OCI-LY1 (cell line): ENCODE results near the gene HAS3.

Experiments
- H2AFZ ChIP-seq: fragments of 200-600 bp; sonication (generic), shearing (Covaris generic); 2 replicates; pipeline ENCODE4 v1.6.0; 2014; ENCODE audit warnings: antibody characterized with exemption, mild to moderate bottlenecking, low read length
- H3F3A ChIP-seq: fragments of 200-600 bp; sonication (generic), shearing (Covaris generic); 2 replicates; pipeline ENCODE4 v1.6.0; 2014; ENCODE audit warnings: mild to moderate bottlenecking, antibody characterized with exemption, low read length, moderate library complexity; ENCODE audit not compliant: insufficient read depth
- H3K27ac ChIP-seq: fragments of 200-600 bp; sonication (generic); 2 replicates; pipeline ENCODE4 v1.5.1; 2014; ENCODE audit warnings: low read length, mixed run types, mild to moderate bottlenecking, low read depth; ENCODE audit not compliant: poor library complexity, severe bottlenecking
- H3K27me3 ChIP-seq: fragments of 200-600 bp; sonication (generic); 2 replicates; pipeline ENCODE4 v1.6.0; 2014; ENCODE audit warnings: antibody characterized with exemption, mild to moderate bottlenecking, low read length, moderate library complexity; ENCODE audit not compliant: insufficient read depth
- H3K36me3 ChIP-seq: fragments of 200-600 bp; sonication (generic); 2 replicates; pipeline ENCODE4 v1.6.1; 2014; ENCODE audit warnings: mild to moderate bottlenecking, antibody characterized with exemption, low read length, moderate library complexity, mixed read lengths; ENCODE audit not compliant: insufficient read depth
- H3K4me1 ChIP-seq: fragments of 200-600 bp; sonication (generic); 2 replicates; pipeline ENCODE4 v1.5.1; 2014; ENCODE audit warnings: mild to moderate bottlenecking, low read length, moderate library complexity; ENCODE audit not compliant: insufficient read depth, severe bottlenecking
- H3K4me2 ChIP-seq: fragments of 200-600 bp; sonication (generic), shearing (Covaris generic); 2 replicates; pipeline ENCODE4 v1.6.1; 2014; ENCODE audit warnings: low read length
- H3K4me3 ChIP-seq: fragments of 200-600 bp; sonication (generic); 2 replicates; pipeline ENCODE4 v1.5.1; 2014; ENCODE audit warnings: low read length, low read depth, mild to moderate bottlenecking, mixed read lengths; ENCODE audit not compliant: poor library complexity, severe bottlenecking
- H3K79me2 ChIP-seq: fragments of 200-600 bp; shearing (Covaris generic); 2 replicates; pipeline ENCODE4 v1.6.1; 2016; ENCODE audit warnings: mixed run types, low read length, mixed read lengths; ENCODE audit not compliant: insufficient read depth
- H3K9ac ChIP-seq: fragments of 200-600 bp; sonication (generic), shearing (Covaris generic); 2 replicates; pipeline ENCODE4 v1.6.1; 2014; ENCODE audit warnings: mild to moderate bottlenecking, low read length, mixed read lengths
- H3K9me2 ChIP-seq: fragments of 200-600 bp; sonication (generic), shearing (Covaris generic); 2 replicates; pipeline ENCODE4 v1.6.1; 2014; ENCODE audit warnings: low read depth, mild to moderate bottlenecking, low read length, mixed read lengths
- H3K9me3 ChIP-seq: fragments of 200-600 bp; shearing (Covaris generic); 2 replicates; pipeline ENCODE4 v1.6.1; 2014; ENCODE audit warnings: low read length, mixed read lengths
- H4K20me1 ChIP-seq: fragments of 200-600 bp; sonication (generic), shearing (Covaris generic); 2 replicates; pipeline ENCODE4 v1.6.0; 2016; ENCODE audit warnings: mild to moderate bottlenecking, low read length; ENCODE audit not compliant: insufficient read depth
- EZH2 ChIP-seq: fragments of 200-600 bp; sonication (generic), shearing (Covaris generic); IDR thresholded peaks from 2 replicates; pipeline ENCODE4 v1.8.0; 2017; ENCODE audit warnings: borderline replicate concordance, mixed run types, mild to moderate bottlenecking, antibody characterized with exemption, low read length, moderate library complexity, mixed read lengths
- TF ChIP-seq, protein P1 (sequence below): fragments of 200-600 bp; sonication (generic), shearing (Covaris generic); IDR thresholded peaks from 2 replicates; pipeline ENCODE4 v1.5.1; 2017; ENCODE audit warnings: mild to moderate bottlenecking, antibody characterized with exemption, low read length, moderate library complexity, mixed read lengths

The HAS3 gene

DNA sequence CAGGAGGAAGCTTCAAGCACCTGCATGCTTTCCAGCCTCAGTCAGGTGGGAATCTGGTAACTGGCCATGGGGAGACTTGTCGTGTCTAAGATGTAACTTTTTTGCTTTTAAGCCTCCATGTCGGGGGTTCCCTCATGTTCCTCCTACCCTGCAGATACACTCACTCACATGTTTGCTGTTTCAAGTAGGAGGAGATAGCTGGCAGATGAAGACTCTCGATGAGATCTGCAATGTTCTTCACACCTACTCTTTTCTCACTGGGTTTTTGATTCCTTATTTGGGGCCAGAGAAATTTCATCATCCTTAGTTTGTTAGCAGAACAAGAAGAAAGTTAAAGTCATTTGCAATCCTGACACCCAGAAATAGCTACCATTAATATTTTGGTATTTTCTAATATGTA is 51.7 kb downstream of the HAS3 start:
- no peak overlapping the region for H3K27ac ChIP-seq
- TF ChIP-seq, protein P1, sequence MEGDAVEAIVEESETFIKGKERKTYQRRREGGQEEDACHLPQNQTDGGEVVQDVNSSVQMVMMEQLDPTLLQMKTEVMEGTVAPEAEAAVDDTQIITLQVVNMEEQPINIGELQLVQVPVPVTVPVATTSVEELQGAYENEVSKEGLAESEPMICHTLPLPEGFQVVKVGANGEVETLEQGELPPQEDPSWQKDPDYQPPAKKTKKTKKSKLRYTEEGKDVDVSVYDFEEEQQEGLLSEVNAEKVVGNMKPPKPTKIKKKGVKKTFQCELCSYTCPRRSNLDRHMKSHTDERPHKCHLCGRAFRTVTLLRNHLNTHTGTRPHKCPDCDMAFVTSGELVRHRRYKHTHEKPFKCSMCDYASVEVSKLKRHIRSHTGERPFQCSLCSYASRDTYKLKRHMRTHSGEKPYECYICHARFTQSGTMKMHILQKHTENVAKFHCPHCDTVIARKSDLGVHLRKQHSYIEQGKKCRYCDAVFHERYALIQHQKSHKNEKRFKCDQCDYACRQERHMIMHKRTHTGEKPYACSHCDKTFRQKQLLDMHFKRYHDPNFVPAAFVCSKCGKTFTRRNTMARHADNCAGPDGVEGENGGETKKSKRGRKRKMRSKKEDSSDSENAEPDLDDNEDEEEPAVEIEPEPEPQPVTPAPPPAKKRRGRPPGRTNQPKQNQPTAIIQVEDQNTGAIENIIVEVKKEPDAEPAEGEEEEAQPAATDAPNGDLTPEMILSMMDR, result no peak
- TF ChIP-seq EZH2, result no peak
- no peak overlapping the region for H3K9ac ChIP-seq
- no peaks in the 10 kb centered on the region for H4K20me1 ChIP-seq
- H3F3A ChIP-seq, result no peaks in the 10 kb centered on the region
- no peak overlapping the region for H3K4me2 ChIP-seq
- H3K4me3 ChIP-seq, result no peak overlapping the region
- H3K9me2 ChIP-seq, result no peaks in the 10 kb centered on the region
- no peaks in the 10 kb centered on the region for H3K79me2 ChIP-seq
- no peak overlapping the region for H2AFZ ChIP-seq
- H3K36me3 ChIP-seq, result peaks cover 85% of the 10 kb centered on the region
- no peaks in the 10 kb centered on the region for H3K27me3 ChIP-seq
- H3K4me1 ChIP-seq, result no peaks in the 10 kb centered on the region
- no peaks in the 10 kb centered on the region for H3K9me3 ChIP-seq

DNA sequence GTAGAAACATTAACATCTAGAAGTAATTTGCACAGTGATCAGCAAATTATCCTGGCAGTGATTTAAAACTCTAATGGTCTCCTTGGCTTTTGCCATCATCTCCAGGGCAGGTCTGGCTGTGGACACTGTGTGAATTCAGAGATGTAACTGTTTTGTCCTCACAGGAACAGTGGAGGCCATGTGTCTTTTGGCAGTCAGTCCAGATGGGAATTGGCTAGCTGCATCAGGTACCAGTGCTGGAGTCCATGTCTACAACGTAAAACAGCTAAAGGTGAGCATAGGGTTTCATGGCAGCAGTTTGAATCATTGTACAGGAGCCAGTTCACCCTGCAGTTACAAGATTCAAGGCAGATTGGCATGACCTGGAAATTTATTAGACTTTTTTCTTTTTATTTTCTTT is 54.7 kb downstream of the HAS3 start:
- H3K27ac ChIP-seq, result no peak overlapping the region
- H3K9ac ChIP-seq, result no peak overlapping the region
- H2AFZ ChIP-seq, result no peak overlapping the region
- no peak for TF ChIP-seq EZH2
- TF ChIP-seq, protein P1, result no peak
- H3K9me3 ChIP-seq, result no peaks in the 10 kb centered on the region
- H3K27me3 ChIP-seq, result no peaks in the 10 kb centered on the region
- no peaks in the 10 kb centered on the region for H3K79me2 ChIP-seq
- H3K36me3 ChIP-seq, result peaks cover 83% of the 10 kb centered on the region
- H3K4me3 ChIP-seq, result no peak overlapping the region
- H3K4me2 ChIP-seq, result no peak overlapping the region
- H3F3A ChIP-seq, result no peaks in the 10 kb centered on the region
- no peaks in the 10 kb centered on the region for H3K9me2 ChIP-seq
- H3K4me1 ChIP-seq, result no peaks in the 10 kb centered on the region
- H4K20me1 ChIP-seq, result no peaks in the 10 kb centered on the region

DNA sequence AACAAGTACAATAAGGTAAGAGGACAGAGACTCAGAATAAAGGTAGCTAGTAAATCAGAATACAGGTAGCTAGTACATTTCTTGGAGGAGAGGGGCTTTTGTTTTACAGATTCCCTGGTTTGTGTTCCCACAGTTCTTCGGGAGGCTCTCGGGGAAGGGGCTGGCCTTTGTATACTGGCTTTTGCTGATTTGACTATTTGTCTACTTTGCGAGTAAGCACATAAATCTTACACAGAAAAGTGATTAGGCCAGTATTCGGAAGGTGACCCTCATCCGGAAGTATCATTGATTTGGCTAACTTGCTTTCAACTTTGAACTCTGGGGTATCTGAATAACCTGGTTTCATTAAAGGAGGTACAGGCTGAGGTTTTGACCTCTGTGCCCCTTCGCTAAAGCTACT is 60.1 kb downstream of the HAS3 start:
- H3K4me1 ChIP-seq, result no peaks in the 10 kb centered on the region
- H4K20me1 ChIP-seq, result no peaks in the 10 kb centered on the region
- H3K4me3 ChIP-seq, result no peak overlapping the region
- H3F3A ChIP-seq, result no peaks in the 10 kb centered on the region
- no peaks in the 10 kb centered on the region for H3K9me3 ChIP-seq
- TF ChIP-seq EZH2, result no peak
- TF ChIP-seq, protein P1, result no peak
- no peak overlapping the region for H3K27ac ChIP-seq
- no peaks in the 10 kb centered on the region for H3K9me2 ChIP-seq
- H3K9ac ChIP-seq, result no peak overlapping the region
- peaks cover 91% of the 10 kb centered on the region for H3K36me3 ChIP-seq
- H3K4me2 ChIP-seq, result no peak overlapping the region
- H2AFZ ChIP-seq, result no peak overlapping the region
- no peaks in the 10 kb centered on the region for H3K27me3 ChIP-seq
- no peaks in the 10 kb centered on the region for H3K79me2 ChIP-seq
